HepG2 (cell line): ENCODE results near the gene COX4I1. TPM values are rescaled to one million over a fixed set of nuclear protein-coding genes. Genes with fewer than 3 reads are reported as not detected.

Experiments
- ATAC-seq: fragments of 200-7000 bp; cut with Tn5 transposase; 3 replicates; pipeline ENCODE4 v1.9.1; 2020; ENCODE audit warnings: mild to moderate bottlenecking, moderate library complexity
- BruUV-seq: library from RNA; stranded (reverse); fragments of 400-500 nt; replicated peaks from 2 replicates; lab custom pipeline; 2021; lab: Mats Ljungman, UMichigan
- CTCF ChIA-PET: fragments of 300-600 bp; formaldehyde crosslinking; extraction: SDS; loops from one replicate; lab custom pipeline; 2021; ENCODE audit warnings: low total read pairs, inconsistent platforms, low intra/inter-chr PET ratio; lab: Yijun Ruan, JAX
- POLR2A ChIA-PET: fragments of 350-600 bp; sonication (Branson Sonifier 250); formaldehyde crosslinking; loops from one replicate; lab custom pipeline; 2020; ENCODE audit warnings: antibody characterized with exemption, inconsistent platforms; lab: Yijun Ruan, JAX
- DNase-seq: peaks from one replicate; pipeline ENCODE4 v3.0.0-alpha.2; 2015; ENCODE audit warnings: low spot score
- FAIRE-seq: peaks from 3 replicates; lab custom pipeline; 2011; peaks lifted over from hg19 to GRCh38; lab: Jason Lieb, UNC
- H2AFZ ChIP-seq: one replicate; pipeline ENCODE4 v1.6.1; 2011; ENCODE audit warnings: low read length, inconsistent platforms
- H3K27ac ChIP-seq: fragments of 300-600 bp; 3 replicates; pipeline ENCODE4 v1.8.0; 2011; ENCODE audit warnings: mixed run types, mild to moderate bottlenecking, mixed read lengths, low read length, inconsistent platforms; ENCODE audit not compliant: insufficient read depth; ENCODE audit errors: extremely low read length
- H3K27me3 ChIP-seq, 2 experiments: fragments of 200-600 bp in 1 of 2; 2 replicates in 1 of 2; 3 replicates in 1 of 2; pipeline versions ENCODE4 v1.6.0 to v1.8.0; 2011; ENCODE audit warnings: low read length in 2 of 2, mild to moderate bottlenecking in 2 of 2, moderate library complexity in 2 of 2, inconsistent platforms in 1 of 2; ENCODE audit not compliant: insufficient read depth in 2 of 2, control insufficient read depth in 1 of 2
- H3K36me3 ChIP-seq, 2 experiments: fragments of 200-600 bp in 1 of 2; replicated peaks in 1 of 2; 2 replicates in 1 of 2; 3 replicates in 1 of 2; pipeline versions ENCODE4 v1.5.1 to v1.8.0; 2011; ENCODE audit warnings: low read length in 2 of 2, inconsistent platforms in 1 of 2; ENCODE audit not compliant: insufficient read depth in 2 of 2, control insufficient read depth in 1 of 2
- H3K4me1 ChIP-seq: 2 replicates; pipeline ENCODE4 v1.5.1; 2012; ENCODE audit warnings: low read length, inconsistent platforms; ENCODE audit not compliant: insufficient read depth
- H3K4me2 ChIP-seq: 2 replicates; pipeline ENCODE4 v1.6.0; 2011; ENCODE audit warnings: low read depth, low read length, inconsistent platforms
- H3K4me3 ChIP-seq, 3 experiments: fragments of 200-600 bp in 1 of 3; sonication (generic), shearing (Covaris generic) in 1 of 3; replicated peaks in 1 of 3; 2 replicates each; pipeline ENCODE4 v1.5.1; 2011 to 2016; ENCODE audit warnings: low read length in 3 of 3, inconsistent platforms in 2 of 3, low read depth in 2 of 3, mild to moderate bottlenecking in 2 of 3, control low read depth in 1 of 3, mixed read lengths in 1 of 3; ENCODE audit not compliant: insufficient read depth in 1 of 3
- H3K79me2 ChIP-seq: one replicate; pipeline ENCODE4 v1.6.1; 2011; ENCODE audit warnings: low read length, inconsistent platforms; ENCODE audit not compliant: insufficient read depth
- H3K9ac ChIP-seq: 2 replicates; pipeline ENCODE4 v1.6.0; 2011; ENCODE audit warnings: mild to moderate bottlenecking, low read depth, low read length, inconsistent platforms; ENCODE audit not compliant: insufficient read depth
- H3K9me3 ChIP-seq: 2 replicates; pipeline ENCODE4 v1.5.1; 2012; ENCODE audit warnings: mild to moderate bottlenecking, low read length
- H4K20me1 ChIP-seq: 2 replicates; pipeline ENCODE4 v1.6.0; 2011; ENCODE audit warnings: inconsistent platforms, mild to moderate bottlenecking, low read length, moderate library complexity; ENCODE audit not compliant: insufficient read depth
- AHR ChIP-seq: IDR thresholded peaks from 2 replicates; pipeline ENCODE4 v1.6.1; 2018; ENCODE audit warnings: missing genetic modification reagents, missing compliant biosample characterization
- NFRKB ChIP-seq: fragments of 450-650 bp; IDR thresholded peaks from 2 replicates; pipeline ENCODE4 v1.6.1; 2017
- SALL1 ChIP-seq: sonication (generic); formaldehyde crosslinking; IDR thresholded peaks from 2 replicates; pipeline ENCODE4 v1.8.0; 2022; ENCODE audit warnings: mild to moderate bottlenecking, missing genetic modification reagents
- SRSF4 ChIP-seq: fragments of 200-400 bp; formaldehyde crosslinking; IDR thresholded peaks from one replicate; pipeline ENCODE4 v1.6.1; 2018; ENCODE audit warnings: mild to moderate bottlenecking, low read depth, low read length, moderate library complexity; ENCODE audit not compliant: poor library complexity, severe bottlenecking
- ZBTB3 ChIP-seq: sonication (generic); formaldehyde crosslinking; IDR thresholded peaks from 2 replicates; pipeline ENCODE4 v1.4.0; 2020; ENCODE audit warnings: low read depth, mild to moderate bottlenecking, moderate library complexity, missing genetic modification reagents, borderline replicate concordance
- ZNF432 ChIP-seq: sonication (generic); formaldehyde crosslinking; IDR thresholded peaks from 2 replicates; pipeline ENCODE4 v1.5.0; 2020; ENCODE audit warnings: missing genetic modification reagents, mild to moderate bottlenecking, borderline replicate concordance
- ZNF510 ChIP-seq: sonication (generic); formaldehyde crosslinking; IDR thresholded peaks from 2 replicates; pipeline ENCODE4 v1.4.0; 2020; ENCODE audit warnings: low read depth, mild to moderate bottlenecking, missing genetic modification reagents
- WGBS: methylation state at CpG from one replicate; pipeline ENCODE4 v1.1.6; 2017; ENCODE audit warnings: low lambda C conversion rate; 5-methylcytosine and 5-hydroxymethylcytosine counted together
- in situ Hi-C: cut with HindIII; loops from 2 replicates; pipeline ENCODE4 v1.10.0; 2017; ENCODE audit warnings: low pct_unique_long_range_greater_than_20kb; ENCODE audit not compliant: extremely low pct_ligation_motif_present
- intact Hi-C: fragments of 100-400 bp; cut with micrococcal nuclease; formaldehyde crosslinking; loops from one replicate; pipeline ENCODE4 v1.10.0; 2022; ENCODE audit not compliant: unreplicated experiment
- polyA plus RNA-seq, 8 experiments: library from polyadenylated mRNA; depleted of rRNA in 3 of 8; stranded (reverse) in 7 of 8; unstranded in 1 of 8; fragments of >200 nt; fragmentation: Illumina TruSeq in 4 of 8; extraction: Trizol in 4 of 8; gene quantifications; 2 replicates each; pipeline versions ENCODE4 v1.2.1 to v1.2.3, GENCODE V29; 2011 to 2016; ENCODE audit warnings: low read depth in 4 of 8, missing spikeins in 1 of 8, mixed read lengths in 1 of 8; ENCODE audit not compliant: insufficient read depth in 1 of 8
- total RNA-seq, 5 experiments: library from RNA; depleted of rRNA; stranded (reverse); fragments of >200 nt; fragmentation: Illumina TruSeq; extraction: Trizol; gene quantifications; 2 replicates each; pipeline ENCODE4 v1.2.3, GENCODE V29; 2016; ENCODE audit warnings: low read depth in 1 of 5
- TF ChIP-seq, protein P1 (sequence below): sonication (generic); formaldehyde crosslinking; IDR thresholded peaks from 2 replicates; pipeline ENCODE4 v1.5.1; 2020; ENCODE audit warnings: mild to moderate bottlenecking, missing genetic modification reagents, borderline replicate concordance
- TF ChIP-seq, protein P2 (sequence below): sonication (generic); formaldehyde crosslinking; IDR thresholded peaks from 2 replicates; pipeline ENCODE4 v1.4.0; 2020; ENCODE audit warnings: missing genetic modification reagents

The COX4I1 gene
- total and polyA plus RNA-seq, 2 of the 13 experiments (the other 11 are each of a cell fraction or from before 2014, with no cell fraction given) = 658 to 902 TPM

GRCh38 chr16:85851034-85851785, 51.7 kb downstream of the COX4I1 start (continued):
- TF ChIP-seq, protein P1, sequence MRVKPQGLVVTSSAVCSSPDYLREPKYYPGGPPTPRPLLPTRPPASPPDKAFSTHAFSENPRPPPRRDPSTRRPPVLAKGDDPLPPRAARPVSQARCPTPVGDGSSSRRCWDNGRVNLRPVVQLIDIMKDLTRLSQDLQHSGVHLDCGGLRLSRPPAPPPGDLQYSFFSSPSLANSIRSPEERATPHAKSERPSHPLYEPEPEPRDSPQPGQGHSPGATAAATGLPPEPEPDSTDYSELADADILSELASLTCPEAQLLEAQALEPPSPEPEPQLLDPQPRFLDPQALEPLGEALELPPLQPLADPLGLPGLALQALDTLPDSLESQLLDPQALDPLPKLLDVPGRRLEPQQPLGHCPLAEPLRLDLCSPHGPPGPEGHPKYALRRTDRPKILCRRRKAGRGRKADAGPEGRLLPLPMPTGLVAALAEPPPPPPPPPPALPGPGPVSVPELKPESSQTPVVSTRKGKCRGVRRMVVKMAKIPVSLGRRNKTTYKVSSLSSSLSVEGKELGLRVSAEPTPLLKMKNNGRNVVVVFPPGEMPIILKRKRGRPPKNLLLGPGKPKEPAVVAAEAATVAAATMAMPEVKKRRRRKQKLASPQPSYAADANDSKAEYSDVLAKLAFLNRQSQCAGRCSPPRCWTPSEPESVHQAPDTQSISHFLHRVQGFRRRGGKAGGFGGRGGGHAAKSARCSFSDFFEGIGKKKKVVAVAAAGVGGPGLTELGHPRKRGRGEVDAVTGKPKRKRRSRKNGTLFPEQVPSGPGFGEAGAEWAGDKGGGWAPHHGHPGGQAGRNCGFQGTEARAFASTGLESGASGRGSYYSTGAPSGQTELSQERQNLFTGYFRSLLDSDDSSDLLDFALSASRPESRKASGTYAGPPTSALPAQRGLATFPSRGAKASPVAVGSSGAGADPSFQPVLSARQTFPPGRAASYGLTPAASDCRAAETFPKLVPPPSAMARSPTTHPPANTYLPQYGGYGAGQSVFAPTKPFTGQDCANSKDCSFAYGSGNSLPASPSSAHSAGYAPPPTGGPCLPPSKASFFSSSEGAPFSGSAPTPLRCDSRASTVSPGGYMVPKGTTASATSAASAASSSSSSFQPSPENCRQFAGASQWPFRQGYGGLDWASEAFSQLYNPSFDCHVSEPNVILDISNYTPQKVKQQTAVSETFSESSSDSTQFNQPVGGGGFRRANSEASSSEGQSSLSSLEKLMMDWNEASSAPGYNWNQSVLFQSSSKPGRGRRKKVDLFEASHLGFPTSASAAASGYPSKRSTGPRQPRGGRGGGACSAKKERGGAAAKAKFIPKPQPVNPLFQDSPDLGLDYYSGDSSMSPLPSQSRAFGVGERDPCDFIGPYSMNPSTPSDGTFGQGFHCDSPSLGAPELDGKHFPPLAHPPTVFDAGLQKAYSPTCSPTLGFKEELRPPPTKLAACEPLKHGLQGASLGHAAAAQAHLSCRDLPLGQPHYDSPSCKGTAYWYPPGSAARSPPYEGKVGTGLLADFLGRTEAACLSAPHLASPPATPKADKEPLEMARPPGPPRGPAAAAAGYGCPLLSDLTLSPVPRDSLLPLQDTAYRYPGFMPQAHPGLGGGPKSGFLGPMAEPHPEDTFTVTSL = no peak
- 0 out of 2 replicates have a peak, but pooled peaks have one; percentile 46 for TF ChIP-seq ZBTB3

DNA sequence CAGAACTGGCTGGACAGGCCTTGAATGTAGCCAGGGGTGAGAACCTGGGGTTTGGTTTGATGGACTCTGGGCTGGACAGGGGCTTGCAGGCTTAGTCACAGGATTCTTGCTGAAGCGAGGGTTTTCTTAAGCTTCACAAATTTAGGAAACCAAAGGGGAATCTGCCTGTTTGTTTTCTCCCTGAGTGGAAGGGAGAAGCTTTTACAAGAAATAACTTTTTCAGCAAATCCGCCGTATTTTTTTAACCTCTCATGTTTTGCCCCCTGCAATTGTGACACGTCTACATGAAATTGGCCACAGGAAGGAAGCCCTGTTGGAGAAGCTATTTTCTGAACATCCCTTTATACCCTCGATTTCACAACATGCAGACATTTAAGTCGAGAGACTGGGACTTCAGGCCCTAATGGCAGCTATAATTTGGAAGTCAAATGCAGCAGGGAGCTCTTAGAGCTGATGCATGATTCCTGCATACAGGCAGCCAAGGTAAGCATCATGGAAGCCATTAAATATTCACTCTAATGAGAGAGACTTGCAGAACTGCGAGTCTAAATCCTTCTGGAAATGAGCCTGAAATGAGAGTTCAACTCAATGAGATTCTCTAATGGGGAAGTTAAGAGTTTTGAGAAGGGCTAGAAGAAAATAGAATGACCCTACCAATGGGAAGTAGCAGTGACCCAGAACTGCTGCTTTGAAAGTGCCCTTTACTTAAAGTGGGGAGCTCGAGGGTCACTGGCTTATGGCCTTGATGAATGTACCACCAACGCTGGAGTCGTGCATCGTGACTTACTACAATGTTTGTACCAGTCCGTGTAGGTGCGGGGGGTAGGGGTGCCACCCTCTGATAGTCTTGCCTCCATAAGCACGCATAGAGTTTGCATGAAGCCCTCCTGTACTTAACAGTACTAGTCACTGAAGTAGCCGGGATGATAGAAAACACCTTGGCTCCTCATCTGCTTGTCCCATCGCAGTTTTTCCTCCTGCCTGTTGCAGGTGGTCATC, 54.4 kb downstream of the COX4I1 start:
- no peaks in the 10 kb centered on the region for H4K20me1 ChIP-seq
- H3K27ac ChIP-seq = no peak overlapping the region
- H3K4me3 ChIP-seq = no peak overlapping the region
- no peak overlapping the region for H3K4me2 ChIP-seq
- H3K9me3 ChIP-seq = peaks cover 5% of the 10 kb centered on the region; the same call in 1 of the 2 replicates
- no peak for ATAC-seq
- H3K27me3 ChIP-seq = peaks cover 3 to 22% of the 10 kb centered on the region in 2 experiments
- CTCF ChIA-PET = no interaction called here
- H2AFZ ChIP-seq = no peak overlapping the region
- POLR2A ChIA-PET = no interaction called here
- FAIRE-seq = no peak
- H3K36me3 ChIP-seq = no peaks in the 10 kb centered on the region
- H3K9ac ChIP-seq = no peak overlapping the region
- intact Hi-C loops = no loop called here
- H3K4me1 ChIP-seq = peaks cover 46% of the 10 kb centered on the region
- BruUV-seq = no TSS peak
- in situ Hi-C loops = no loop called here
- DNase-seq = no peak
- H3K79me2 ChIP-seq = no peaks in the 10 kb centered on the region
- 47% methylated on average over 16 of the region's 16 CpGs for WGBS
- TF ChIP-seq SRSF4 (no peak), AHR (CRISPR knock-in tag) (no peak), ZNF432 (no peak), NFRKB (no peak), SALL1 (CRISPR knock-in tag) (no peak), ZNF510 (CRISPR knock-in tag) (no peak)
- TF ChIP-seq, protein P2, sequence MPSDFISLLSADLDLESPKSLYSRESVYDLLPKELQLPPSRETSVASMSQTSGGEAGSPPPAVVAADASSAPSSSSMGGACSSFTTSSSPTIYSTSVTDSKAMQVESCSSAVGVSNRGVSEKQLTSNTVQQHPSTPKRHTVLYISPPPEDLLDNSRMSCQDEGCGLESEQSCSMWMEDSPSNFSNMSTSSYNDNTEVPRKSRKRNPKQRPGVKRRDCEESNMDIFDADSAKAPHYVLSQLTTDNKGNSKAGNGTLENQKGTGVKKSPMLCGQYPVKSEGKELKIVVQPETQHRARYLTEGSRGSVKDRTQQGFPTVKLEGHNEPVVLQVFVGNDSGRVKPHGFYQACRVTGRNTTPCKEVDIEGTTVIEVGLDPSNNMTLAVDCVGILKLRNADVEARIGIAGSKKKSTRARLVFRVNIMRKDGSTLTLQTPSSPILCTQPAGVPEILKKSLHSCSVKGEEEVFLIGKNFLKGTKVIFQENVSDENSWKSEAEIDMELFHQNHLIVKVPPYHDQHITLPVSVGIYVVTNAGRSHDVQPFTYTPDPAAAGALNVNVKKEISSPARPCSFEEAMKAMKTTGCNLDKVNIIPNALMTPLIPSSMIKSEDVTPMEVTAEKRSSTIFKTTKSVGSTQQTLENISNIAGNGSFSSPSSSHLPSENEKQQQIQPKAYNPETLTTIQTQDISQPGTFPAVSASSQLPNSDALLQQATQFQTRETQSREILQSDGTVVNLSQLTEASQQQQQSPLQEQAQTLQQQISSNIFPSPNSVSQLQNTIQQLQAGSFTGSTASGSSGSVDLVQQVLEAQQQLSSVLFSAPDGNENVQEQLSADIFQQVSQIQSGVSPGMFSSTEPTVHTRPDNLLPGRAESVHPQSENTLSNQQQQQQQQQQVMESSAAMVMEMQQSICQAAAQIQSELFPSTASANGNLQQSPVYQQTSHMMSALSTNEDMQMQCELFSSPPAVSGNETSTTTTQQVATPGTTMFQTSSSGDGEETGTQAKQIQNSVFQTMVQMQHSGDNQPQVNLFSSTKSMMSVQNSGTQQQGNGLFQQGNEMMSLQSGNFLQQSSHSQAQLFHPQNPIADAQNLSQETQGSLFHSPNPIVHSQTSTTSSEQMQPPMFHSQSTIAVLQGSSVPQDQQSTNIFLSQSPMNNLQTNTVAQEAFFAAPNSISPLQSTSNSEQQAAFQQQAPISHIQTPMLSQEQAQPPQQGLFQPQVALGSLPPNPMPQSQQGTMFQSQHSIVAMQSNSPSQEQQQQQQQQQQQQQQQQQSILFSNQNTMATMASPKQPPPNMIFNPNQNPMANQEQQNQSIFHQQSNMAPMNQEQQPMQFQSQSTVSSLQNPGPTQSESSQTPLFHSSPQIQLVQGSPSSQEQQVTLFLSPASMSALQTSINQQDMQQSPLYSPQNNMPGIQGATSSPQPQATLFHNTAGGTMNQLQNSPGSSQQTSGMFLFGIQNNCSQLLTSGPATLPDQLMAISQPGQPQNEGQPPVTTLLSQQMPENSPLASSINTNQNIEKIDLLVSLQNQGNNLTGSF = no peak
